ENCODE measurements around the gene COX4I2.
"Not testable (repeated sequence)": the region's sequence is repeated elsewhere in the genome, so short reads cannot be mapped to it uniquely, and the experiment has no call there.

Gene COX4I2

DNA sequence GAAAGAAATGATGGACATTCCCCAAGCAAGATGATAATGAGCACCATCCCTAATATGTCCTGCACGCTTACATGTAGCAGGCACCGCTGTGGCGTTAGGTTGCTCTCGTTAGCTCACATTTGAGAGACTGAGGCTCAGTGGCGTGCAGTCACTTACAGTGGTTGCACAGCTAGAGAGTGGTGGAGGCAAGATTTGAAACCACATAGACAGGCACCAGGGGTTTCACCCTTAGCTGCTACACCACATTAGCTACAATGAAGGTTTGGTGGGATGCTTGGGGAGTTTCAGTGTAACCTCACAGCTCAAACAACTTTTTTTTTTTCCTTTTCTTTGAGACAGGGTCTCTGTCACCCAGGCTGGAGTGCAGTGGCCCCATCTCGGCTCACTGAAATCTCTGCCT lies 3.7 kb downstream of the COX4I2 start:
- no peak for DNase-seq (ENCODE audit: low read depth in 1 of 2, low spot score in 1 of 2)
- Histone ChIP-seq H3K27ac (replicated peaks) (no peak overlapping the region), H3K4me3 (replicated peaks; ENCODE audit: insufficient read depth, low read length) (no peak overlapping the region), H3K27me3 (ENCODE audit: insufficient read depth, poor library complexity, severe bottlenecking) (no peaks in the 10 kb centered on the region)
- TF ChIP-seq, protein P1, sequence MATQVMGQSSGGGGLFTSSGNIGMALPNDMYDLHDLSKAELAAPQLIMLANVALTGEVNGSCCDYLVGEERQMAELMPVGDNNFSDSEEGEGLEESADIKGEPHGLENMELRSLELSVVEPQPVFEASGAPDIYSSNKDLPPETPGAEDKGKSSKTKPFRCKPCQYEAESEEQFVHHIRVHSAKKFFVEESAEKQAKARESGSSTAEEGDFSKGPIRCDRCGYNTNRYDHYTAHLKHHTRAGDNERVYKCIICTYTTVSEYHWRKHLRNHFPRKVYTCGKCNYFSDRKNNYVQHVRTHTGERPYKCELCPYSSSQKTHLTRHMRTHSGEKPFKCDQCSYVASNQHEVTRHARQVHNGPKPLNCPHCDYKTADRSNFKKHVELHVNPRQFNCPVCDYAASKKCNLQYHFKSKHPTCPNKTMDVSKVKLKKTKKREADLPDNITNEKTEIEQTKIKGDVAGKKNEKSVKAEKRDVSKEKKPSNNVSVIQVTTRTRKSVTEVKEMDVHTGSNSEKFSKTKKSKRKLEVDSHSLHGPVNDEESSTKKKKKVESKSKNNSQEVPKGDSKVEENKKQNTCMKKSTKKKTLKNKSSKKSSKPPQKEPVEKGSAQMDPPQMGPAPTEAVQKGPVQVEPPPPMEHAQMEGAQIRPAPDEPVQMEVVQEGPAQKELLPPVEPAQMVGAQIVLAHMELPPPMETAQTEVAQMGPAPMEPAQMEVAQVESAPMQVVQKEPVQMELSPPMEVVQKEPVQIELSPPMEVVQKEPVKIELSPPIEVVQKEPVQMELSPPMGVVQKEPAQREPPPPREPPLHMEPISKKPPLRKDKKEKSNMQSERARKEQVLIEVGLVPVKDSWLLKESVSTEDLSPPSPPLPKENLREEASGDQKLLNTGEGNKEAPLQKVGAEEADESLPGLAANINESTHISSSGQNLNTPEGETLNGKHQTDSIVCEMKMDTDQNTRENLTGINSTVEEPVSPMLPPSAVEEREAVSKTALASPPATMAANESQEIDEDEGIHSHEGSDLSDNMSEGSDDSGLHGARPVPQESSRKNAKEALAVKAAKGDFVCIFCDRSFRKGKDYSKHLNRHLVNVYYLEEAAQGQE (IDR thresholded peaks at IDR 0.05; ENCODE audit: insufficient replicate concordance, low read depth), result no peak
- no peak for TF ChIP-seq SPI1 (IDR thresholded peaks at IDR 0.05; ENCODE audit: borderline replicate concordance, low read depth)
- TF ChIP-seq, protein P2, sequence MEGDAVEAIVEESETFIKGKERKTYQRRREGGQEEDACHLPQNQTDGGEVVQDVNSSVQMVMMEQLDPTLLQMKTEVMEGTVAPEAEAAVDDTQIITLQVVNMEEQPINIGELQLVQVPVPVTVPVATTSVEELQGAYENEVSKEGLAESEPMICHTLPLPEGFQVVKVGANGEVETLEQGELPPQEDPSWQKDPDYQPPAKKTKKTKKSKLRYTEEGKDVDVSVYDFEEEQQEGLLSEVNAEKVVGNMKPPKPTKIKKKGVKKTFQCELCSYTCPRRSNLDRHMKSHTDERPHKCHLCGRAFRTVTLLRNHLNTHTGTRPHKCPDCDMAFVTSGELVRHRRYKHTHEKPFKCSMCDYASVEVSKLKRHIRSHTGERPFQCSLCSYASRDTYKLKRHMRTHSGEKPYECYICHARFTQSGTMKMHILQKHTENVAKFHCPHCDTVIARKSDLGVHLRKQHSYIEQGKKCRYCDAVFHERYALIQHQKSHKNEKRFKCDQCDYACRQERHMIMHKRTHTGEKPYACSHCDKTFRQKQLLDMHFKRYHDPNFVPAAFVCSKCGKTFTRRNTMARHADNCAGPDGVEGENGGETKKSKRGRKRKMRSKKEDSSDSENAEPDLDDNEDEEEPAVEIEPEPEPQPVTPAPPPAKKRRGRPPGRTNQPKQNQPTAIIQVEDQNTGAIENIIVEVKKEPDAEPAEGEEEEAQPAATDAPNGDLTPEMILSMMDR (IDR thresholded peaks at IDR 0.05; ENCODE audit: insufficient read depth, low read length), result no peak
- TF ChIP-seq GABPA (IDR thresholded peaks at IDR 0.05; ENCODE audit: low read depth), result no peak
- no peak for TF ChIP-seq POLR2AphosphoS5 (IDR thresholded peaks at IDR 0.05; ENCODE audit: low read depth)

DNA sequence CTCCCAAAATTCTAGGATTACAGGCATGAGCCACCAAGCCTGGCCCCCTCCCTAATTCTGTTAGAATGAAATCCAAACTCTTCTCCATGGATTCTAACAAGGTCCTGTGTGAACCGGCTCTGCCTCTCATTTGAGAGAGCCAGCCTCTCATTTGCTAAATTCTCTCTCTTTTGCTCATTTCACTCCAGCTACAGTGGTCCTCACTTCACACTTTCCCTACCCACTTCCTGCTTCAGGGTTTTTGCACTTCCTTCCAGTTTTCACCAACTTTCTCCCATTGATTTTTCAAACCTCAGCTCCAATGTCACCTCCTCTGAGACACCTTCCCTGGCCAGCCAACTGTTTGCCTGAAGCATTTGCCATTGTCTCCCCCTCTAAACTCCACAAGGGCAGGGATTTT lies 5.1 kb downstream of the COX4I2 start:
- 0 out of 2 replicates have a peak, but pooled peaks have one; percentile 21 for TF ChIP-seq GABPA (IDR thresholded peaks at IDR 0.05; ENCODE audit: low read depth)
- TF ChIP-seq, protein P2 (IDR thresholded peaks at IDR 0.05; ENCODE audit: insufficient read depth, low read length), result no peak
- Histone ChIP-seq H3K4me3 (replicated peaks; ENCODE audit: insufficient read depth, low read length) (no peak overlapping the region), H3K27ac (replicated peaks) (no peak overlapping the region), H3K27me3 (ENCODE audit: insufficient read depth, poor library complexity, severe bottlenecking) (no peaks in the 10 kb centered on the region)
- no peak for DNase-seq (ENCODE audit: low read depth in 1 of 2, low spot score in 1 of 2)

DNA sequence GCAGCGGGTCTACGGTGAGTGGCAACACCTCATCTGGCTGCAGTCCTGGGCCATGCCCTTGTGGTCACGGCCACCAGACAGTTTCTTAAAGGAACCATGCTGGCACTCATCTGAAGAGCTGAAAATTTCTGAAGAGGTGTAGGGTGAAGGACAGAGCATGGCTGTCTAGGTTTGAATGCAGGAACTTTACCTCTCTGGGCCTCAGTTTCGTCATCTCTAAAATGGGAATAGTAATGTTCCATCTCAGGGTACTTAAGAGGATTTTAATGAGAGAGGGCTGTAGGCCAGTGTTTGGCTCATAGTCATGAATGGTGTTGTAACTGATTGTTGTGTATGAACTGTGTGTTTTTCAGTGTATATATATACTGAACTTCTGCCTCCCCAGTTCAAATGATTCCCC lies 5.8 kb downstream of the COX4I2 start:
- no peak overlapping the region for H3K27ac ChIP-seq (replicated peaks)
- no peaks in the 10 kb centered on the region for H3K27me3 ChIP-seq (ENCODE audit: insufficient read depth, poor library complexity, severe bottlenecking)
- no peak for DNase-seq (ENCODE audit: low read depth in 1 of 2, low spot score in 1 of 2)
- H3K4me3 ChIP-seq (replicated peaks; ENCODE audit: insufficient read depth, low read length), result no peak overlapping the region
- TF ChIP-seq SPI1 (IDR thresholded peaks at IDR 0.05; ENCODE audit: borderline replicate concordance, low read depth), result no peak

DNA sequence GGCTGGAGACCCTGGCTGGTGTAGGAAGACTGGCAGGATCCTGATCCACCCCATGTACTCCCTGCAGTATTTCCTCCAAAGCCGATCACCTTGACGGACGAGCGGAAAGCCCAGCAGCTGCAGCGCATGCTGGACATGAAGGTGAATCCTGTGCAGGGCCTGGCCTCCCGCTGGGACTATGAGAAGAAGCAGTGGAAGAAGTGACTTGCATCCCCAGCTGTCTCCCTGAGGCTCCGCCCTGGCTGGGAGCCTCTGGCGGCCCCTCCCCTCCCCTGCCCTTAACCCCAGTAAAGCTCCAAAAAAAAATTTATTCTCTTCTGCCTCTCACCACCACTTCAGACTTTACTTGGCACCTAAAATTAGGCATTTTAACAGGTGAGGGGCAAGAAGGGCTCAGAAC lies 7.0 kb downstream of the COX4I2 start:
- no peak for DNase-seq (ENCODE audit: low read depth in 1 of 2, low spot score in 1 of 2)
- Histone ChIP-seq H3K4me3 (replicated peaks; ENCODE audit: insufficient read depth, low read length) (no peak overlapping the region), H3K27me3 (ENCODE audit: insufficient read depth, poor library complexity, severe bottlenecking) (no peaks in the 10 kb centered on the region), H3K27ac (replicated peaks) (no peak overlapping the region)
- TF ChIP-seq SPI1 (IDR thresholded peaks at IDR 0.05; ENCODE audit: borderline replicate concordance, low read depth) (no peak), POLR2AphosphoS5 (IDR thresholded peaks at IDR 0.05; ENCODE audit: low read depth) (no peak), GABPA (IDR thresholded peaks at IDR 0.05; ENCODE audit: low read depth) (no peak)
- TF ChIP-seq, protein P2 (IDR thresholded peaks at IDR 0.05; ENCODE audit: insufficient read depth, low read length), result no peak
- TF ChIP-seq, protein P1 (IDR thresholded peaks at IDR 0.05; ENCODE audit: insufficient replicate concordance, low read depth), result no peak

DNA sequence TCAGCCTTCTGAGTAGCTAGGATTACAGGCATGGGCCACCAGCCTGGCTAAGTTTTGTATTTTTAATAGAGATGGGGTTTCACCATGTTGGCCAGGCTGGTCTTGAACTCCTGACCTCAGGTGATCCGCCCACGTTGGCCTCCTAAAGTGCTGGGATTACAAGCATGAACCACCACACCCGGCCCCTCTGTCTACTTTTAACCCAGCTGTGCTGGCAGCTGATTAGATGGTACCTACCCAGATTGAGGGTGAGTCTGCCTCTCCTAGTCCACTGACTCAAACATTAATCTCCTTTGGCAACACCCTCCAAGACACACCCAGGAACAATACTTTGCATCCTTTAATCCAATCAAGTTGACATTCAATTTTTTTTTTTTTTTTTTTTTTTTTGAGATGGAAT lies 10.4 kb downstream of the COX4I2 start:
- not testable (repeated sequence) for H3K27ac ChIP-seq (replicated peaks)

More for the DNA sequence above, 10.4 kb downstream of the COX4I2 start:
- H3K27me3 ChIP-seq (ENCODE audit: insufficient read depth, poor library complexity, severe bottlenecking); H3K4me3 ChIP-seq (replicated peaks; ENCODE audit: insufficient read depth, low read length); DNase-seq (ENCODE audit: low read depth in 1 of 2, low spot score in 1 of 2): not testable (repeated sequence)

All from HL-60 (cell line).